NOMO-1 treated with dmso at 0.1 percent for 144 hours (cell line): ENCODE data around the gene SOCS4.

Experiments
- DNase-seq: peaks from one replicate; lab custom pipeline; 2025; ENCODE audit not compliant: unreplicated experiment; lab: John Stamatoyannopoulos, UW

SOCS4 gene

DNA sequence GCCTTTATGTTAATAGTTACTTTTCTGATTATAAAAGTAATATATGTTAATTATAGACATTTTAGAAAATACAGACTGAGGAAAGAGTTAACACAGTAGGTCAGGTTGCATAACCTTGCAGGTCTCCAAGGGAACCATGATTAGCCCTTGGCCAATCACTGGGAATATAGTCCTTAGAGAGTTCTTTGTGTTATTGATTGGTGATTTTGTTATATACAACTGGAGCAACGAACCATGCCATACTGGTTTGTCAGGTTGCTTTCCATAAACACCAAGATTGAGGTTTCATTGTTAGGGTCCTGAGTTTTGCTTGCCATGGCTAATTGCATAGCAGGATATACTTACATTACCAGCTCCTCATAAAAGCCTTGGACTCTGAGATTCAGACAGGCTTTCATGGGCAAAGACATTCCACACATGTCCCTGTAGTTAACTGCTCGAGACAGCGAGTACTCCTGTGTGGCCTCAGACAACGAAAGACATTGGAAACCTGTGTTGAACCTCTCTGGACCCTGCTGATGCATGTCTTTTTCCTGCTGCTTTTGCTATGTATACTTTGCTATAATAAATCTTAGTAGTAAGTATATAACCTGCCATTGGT lies 58.1 kb downstream of the SOCS4 start:
- DNase-seq, result no peak

DNA sequence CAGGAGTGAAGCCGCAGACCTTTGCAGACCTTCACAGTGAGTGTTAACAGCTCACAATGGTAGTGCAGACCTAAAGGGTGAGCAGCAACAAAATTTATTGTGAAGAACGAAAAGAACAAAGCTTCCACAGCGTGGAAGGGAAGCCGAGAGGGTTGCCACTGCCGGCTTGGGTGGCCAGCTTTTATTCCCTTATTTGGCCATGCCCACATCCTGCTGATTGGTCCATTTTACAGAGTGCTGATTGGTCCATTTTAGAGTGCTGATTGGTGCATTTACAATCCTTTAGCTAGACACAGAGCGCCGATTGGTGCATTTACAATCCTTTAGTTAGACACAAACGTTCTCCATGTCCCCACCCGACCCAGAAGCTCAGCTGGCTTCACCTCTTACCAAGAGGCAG lies 59.9 kb downstream of the SOCS4 start:
- DNase-seq, result no peak

DNA sequence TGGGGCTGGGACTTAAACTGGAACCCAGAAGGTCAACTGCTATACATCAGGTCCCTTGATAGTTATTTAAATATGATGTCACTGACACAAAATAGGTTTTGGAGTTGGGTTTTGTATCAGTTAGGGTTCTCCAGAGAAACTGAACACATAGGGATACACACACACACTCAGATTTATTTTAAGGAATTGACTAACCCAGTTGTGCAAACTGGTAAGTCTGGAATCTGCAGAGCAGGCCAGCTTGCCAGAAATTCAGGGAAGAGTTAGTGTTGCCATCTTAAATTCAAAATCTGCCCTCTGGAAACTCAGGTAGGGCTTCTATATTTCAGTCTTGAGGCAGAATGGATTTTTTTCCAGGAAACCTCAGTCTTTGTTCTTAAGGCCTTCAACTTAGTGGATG lies 61.3 kb downstream of the SOCS4 start:
- no peak for DNase-seq

DNA sequence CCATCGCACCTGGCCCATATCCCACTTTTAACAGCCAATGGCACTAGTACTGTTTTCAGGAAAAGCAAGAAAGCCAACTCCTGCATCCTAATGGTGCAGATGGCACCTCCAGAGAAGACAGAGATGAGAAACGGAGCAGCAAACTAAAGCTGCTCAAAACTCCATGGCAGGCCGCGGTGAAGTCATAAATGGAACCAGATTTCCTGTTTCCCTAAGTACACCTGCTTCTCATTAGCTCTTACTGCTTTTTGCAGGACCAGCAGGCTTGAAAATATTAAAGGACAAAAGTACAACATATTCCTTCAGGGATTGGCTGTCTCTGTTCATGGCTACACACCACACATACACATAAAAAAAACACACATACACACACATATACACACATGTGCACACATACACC lies 65.3 kb downstream of the SOCS4 start:
- no peak for DNase-seq

DNA sequence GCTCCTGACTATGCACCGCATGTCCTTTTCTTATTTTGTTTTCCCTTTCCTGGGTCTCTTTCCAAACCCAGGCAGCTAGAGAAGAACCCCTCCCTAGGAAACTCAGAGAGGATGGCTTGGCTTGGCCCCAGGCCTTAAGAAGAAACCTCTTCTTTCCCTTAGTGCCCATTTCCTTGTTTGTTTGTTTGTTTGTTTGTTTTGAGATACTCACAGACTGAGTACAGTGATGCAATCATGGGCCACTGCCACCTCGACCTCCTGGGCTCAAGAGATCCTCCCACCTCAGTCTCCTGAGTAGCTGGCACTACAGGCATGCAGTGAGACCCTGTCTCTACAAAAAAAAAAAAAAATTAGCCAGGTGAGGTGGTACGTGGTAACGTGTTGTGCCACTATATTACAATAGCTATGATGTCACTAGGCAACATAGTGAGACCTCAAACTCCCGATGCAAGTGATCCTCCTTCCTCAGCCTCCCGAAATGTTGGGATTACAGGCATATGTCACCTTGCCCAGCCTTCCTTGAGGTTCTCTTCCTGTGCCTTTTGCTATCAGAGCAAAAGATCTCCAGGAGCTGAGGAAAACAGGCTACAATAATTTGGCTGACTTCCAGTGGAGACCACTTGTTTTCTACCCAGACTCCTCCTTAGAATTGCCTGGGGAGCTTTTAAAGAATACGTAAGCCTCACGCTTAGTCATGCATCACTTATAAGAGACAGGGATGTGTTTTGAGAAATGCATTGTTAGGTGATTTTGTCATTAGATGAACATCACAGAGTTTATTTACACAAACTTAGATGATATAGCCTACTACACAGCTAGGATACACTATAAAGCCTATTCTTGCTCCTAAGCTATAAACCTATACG lies 67.5 kb downstream of the SOCS4 start:
- DNase-seq, result no peak

DNA sequence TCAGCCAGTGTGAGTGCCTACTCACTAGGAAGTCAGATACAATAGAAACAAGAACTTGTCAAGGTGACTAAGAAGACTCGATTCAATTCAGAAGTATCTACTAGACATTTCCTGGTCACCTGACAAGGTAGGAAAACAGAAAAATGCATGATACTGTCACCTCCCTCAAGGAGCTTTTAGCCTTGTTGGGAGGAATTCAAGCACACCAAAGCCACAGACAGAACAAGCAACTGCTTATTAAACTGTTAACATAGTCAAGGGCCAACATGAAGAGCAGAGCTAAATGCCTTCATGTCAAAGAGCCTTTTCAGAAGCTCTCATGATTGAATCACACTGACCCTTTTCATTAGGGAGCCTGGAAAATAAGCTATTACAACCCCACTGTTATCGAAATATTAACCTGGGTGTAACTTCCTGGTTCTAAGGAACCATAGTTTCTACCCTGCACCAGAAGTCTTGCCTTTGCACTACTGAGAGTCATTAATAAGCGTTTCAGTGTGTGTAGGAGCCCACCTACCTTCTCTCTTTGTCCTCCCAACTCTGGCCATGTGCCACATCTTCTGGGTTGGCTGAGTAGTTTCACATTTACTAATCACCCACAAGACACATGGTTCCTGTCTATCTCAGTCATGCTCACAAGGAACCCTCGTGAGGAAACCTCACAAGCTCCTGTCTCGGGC lies 71.0 kb downstream of the SOCS4 start:
- no peak for DNase-seq

DNA sequence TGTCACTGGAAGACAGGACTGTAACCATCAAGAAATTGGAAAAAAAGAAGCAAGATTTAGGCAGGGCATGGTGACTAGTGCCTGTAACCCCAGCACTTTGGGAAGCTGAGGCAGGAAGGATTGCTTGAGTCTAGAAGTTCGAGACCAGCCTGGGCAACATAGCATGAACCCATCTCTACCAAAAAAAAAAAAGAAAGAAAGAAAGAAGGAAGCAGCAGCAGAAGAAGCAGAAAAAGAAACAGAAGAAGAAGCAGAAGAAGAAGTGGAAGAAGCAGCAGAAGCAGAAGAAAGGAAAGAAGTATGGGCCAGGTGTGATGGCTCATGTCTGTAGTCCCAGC lies 71.5 kb downstream of the SOCS4 start:
- no peak for DNase-seq
